ENCODE results near the gene IGFALS.
A peak's percentile ranks its signal among the peaks of the same experiment; 100 is the strongest.
"Not testable (repeated sequence)": the region's sequence is repeated elsewhere in the genome, so short reads cannot be mapped to it uniquely, and the experiment has no call there.

Gene IGFALS

DNA sequence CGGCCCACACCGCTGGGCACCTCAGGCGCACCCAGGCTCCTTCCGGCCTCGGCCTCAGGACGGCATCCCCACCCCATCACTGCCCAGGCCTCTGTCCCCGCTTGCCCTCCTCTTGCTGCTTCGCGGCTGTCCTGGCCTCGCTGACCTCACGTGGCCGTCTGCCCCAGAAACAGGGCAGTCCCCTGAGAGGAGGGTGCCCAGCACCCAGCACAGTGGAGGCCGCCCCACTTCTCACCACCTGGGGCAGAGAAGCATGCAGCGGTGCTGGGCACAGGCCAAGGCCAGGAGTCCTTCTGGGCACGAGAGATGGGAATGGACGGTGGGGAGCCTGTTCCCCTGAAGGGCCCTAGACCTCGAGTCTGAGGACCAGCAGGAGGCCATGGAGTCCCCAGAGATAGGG, 24.2 kb upstream of the IGFALS start:
- DNase-seq = no peak

DNA sequence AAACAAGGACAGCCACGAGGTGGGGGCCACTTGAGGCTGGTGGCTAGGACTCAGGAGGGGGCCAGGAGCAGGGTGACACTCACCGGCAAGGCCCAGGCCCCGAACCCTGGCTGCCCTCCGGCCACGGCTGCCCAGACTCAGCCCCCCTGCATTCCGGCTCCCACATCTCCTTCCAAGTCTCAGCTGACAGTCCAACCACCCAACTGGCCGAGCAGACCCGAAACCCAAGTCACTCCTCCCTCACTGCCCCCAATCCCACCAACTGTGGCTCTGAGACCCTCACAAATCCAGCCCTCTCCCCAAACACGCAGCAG, 23.7 kb upstream of the IGFALS start:
- no peak for DNase-seq

DNA sequence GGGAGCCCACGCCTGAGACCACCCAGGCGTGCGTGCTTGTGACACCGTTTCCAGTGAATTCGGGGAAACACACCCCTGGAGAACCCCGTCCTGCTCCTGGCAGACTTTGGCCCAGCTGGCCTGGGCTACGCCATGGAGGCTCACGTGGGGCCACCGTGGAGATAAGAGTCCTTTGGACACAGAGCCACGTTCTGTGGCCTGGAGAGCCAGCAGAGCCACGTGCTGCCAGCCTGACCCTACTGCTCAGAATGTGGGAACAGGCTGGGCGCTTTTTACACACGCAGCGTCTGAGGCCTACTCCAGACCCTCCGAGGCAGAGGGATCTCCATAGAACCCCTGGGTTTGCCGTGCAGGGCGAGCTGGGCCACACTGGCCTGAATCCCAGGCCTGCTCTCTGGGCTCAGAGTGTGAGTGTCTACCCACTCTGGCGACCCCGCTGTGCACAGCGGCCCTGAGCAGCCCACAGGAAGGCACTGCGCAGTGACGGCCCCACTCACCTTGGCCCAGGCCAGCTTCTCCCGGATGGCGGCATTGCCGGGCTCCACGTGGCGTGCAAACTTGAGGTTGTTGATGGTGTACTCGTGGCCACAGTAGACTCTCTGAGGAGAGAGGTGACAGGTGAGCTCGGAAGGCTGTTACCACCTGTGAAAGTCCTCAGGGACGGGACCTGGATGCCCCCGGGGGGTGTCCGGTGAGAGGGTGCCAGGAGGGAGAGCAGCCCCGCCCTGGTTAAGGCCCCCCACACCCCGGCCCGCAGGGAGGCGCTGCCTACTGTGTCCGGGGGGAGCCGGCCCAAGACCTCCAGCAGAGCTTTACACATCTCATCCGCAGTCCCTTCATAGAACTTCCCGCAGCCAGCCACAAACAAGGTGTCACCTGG, 23.1 kb upstream of the IGFALS start:
- no peak for DNase-seq

DNA sequence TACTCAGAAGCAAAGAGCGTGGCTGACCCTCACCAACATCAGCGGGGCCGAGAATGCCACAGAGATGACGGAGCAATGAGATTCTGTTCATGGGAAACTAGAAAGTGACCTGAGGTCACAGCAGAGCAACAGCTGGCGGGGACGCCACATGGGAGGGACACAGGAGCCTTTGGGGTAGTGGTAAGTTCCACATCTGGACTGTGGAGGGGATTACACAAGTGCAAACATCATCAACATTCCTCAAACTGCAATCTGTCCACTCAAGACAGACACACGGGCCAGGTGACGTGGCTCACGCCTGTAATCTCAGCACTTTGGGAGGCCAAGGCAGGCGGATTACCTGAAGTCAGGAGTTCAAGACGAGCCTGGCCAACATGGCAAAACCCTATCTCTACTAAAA, 22.0 kb upstream of the IGFALS start:
- no peak for DNase-seq

GRCh38 chr16:1812732-1813163, 19.2 kb upstream of the IGFALS start:
- peak; percentile 35 for DNase-seq

DNA sequence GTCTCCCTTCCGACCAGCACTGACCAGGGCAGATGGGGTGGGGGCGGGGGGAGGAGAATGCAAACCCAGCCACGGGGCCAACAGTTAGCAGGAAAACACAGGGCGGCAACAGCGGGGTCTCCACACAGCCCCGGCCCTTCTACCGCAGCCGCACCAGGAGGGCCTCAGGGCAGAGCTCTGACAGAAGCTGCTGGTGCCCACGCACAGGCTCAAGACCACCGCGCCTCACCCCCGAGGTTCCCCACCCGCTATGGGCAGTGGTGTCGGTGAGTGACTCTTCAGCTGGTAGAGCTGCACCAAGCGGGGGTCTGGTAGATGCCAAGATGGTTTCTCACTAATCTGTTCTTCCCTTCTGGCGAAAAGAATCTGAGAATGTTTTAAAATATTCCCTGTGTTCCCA, 17.0 kb upstream of the IGFALS start:
- DNase-seq = no peak

DNA sequence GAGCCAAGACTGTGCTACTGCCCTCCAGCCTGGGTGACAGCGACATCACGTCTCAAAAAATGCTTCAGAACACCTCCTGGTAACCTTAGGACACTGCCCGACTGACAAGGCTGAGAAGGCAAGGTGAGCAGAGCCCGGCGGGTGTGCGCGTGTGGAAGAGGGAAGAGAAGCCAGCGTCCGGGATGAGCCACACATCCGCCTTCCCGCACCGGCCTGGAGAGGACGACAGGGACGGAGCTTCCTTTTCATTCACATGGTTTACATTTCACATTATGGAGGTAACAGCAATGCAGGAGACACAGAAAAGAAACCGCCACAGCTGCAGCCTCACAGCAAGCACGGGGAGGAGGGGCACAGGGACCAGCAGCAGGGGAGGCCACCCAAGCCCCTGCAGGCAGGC, 16.6 kb upstream of the IGFALS start:
- no peak for DNase-seq

DNA sequence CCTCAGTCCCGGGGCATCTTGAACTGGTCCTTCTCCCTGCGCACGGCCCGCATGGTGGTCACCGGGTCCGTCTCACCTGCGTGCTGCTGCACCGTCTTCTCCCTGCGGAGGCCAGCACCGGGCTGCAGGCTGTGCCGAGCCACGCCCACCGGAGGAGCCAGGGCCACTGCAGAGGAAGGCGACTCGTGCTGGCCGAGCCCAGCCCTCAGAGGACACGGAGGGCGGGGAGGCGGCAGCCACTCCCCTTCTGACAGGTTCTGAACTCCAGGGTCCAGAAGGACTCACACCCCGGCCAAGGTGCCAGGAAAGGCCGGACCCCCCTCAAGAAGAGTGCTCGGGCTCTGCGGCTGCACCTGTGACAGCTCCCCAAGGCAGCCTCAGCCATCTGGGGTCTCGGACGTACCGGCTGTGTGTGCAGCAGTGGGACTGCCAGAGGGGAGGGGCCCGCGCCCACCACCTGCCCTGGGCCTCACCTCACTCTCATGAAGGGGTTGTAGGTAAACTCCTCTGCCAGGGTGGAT, 15.8 kb upstream of the IGFALS start:
- no peak for DNase-seq

GRCh38 chr16:1808691-1809090, 15.2 kb upstream of the IGFALS start:
- DNase-seq = no peak

- no peak for DNase-seq
Measured at GRCh38 chr16:1807626-1808025, 14.1 kb upstream of the IGFALS start.

- DNase-seq = no peak
Measured at GRCh38 chr16:1800701-1801100, 7.2 kb upstream of the IGFALS start.

DNA sequence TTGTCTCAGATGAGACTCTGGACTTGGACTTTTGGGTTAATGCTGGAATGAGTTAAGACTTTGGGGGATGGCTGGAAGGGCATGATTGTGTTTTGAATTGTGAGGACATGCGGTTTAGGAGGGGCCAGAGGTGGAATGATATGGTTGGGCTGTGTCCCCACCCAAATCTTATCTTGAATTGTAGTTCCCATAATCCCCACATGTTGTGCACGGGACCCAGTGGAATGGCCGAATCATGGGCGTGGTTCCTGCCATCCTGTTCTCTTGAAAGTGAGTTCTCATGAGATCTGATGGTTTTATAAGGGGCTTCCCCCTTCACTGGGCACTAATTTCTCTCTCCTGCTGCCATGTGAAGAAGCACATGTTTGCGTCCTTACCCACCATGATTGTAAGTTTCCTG, 5.8 kb upstream of the IGFALS start:
- DNase-seq = not testable (repeated sequence)

DNA sequence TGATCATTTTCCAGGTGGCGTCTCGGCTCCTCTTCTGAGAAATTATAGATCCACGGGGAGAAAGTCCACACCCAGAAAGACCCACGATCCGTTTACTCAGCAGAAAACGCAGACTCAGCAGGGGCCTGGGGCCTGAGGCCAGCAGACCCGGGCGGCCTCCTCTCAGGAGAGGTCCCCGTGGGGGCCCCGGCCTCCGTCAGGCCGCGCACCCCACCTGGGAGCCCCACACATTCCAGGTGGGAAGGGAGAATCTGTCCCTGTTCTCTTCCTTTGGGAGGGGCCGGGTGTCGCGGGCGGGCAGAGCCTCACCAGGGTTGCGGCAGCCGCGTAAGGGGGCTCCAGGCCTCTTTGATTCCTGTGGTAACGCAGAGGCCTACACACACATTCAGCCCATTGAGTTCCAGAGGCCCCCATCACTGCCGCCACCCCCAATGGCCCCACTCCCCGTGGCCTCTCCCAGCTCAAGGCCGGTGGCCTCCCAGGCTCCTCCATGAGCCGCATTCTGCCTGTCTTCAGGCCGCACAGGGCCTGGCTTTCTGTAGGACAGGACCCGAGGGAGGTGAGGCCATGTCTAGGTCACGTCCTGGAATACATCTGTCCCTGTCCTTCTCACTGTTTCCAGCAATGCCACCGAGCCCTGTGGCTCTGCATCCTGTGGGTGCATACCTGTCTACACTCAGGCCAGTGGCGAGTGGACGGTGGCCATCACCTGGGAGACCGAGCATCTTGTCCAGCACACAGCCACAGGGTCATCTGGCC, 1.6 kb upstream of the IGFALS start:
- DNase-seq = no peak

DNA sequence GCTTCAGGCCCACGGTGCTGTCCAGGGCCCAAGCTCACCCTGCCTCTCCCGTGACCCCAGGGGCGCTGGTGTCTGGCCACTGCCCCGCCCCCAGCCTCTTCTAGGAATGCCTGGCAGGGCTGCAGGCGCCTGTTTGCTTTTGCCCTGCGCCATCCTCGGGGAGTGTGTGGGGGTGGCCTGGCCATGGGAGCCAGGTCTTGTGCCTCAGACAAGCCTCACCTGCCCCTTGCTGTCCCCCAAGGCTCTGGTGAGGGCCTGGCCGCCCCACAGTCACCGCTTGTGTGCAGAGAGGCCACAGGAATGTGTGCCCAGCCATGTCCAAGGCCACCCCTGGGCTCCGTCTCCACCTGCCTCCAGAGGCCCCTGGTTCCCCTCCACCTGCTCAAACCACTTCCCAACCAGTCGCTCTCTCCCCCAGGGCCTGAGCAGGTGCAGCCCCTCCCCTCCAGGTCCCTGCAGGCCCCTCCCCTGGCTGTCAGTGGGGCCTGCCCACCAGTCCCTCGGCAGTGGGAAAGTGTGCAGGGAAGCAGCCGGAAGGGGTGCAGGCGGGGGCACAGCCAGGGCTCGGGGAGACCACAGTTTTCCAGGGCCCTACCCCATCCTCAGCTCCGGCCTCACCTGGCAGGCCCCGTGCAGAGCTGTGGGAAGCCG, 841 bp upstream of the IGFALS start:
- DNase-seq = no peak

- no peak for DNase-seq
Measured at GRCh38 chr16:1792836-1793577, 498 bp downstream of the IGFALS start.

GRCh38 chr16:1791943-1792812, 1.3 kb downstream of the IGFALS start:
- no peak for DNase-seq

DNA sequence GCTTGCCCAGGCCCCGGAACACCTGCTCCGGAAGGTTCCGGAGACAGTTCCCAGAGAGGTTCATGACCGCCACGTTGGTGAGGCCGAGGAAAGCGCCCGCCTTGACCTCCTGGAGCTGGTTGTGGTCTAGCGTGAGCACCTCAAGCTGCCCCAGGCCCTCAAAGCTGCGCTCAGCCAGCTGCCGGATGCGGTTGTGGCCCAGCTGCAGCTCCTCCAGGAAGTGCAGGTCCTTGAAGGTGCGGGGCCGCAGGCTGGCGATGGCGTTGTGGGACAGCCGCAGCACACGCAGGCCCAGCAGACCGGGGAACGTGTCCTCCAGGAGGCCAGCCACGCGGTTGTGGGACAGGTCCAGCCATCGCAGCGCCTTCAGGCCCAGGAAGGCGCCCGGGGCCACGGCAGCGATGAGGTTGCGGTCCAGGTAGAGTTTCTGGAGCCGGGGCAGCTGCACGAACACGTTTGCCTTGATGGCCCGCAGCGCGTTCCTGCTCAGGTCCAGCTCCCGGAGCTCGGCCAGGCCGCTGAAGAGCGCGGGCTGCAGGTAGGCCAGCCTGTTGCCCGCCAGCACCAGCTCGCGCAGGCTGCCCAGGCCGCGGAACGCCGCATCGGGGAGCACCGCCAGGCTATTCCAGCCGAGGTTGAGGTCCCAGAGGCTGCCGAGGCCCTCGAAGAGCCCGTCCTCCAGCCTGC, 2.1 kb downstream of the IGFALS start:
- no peak for DNase-seq

DNA sequence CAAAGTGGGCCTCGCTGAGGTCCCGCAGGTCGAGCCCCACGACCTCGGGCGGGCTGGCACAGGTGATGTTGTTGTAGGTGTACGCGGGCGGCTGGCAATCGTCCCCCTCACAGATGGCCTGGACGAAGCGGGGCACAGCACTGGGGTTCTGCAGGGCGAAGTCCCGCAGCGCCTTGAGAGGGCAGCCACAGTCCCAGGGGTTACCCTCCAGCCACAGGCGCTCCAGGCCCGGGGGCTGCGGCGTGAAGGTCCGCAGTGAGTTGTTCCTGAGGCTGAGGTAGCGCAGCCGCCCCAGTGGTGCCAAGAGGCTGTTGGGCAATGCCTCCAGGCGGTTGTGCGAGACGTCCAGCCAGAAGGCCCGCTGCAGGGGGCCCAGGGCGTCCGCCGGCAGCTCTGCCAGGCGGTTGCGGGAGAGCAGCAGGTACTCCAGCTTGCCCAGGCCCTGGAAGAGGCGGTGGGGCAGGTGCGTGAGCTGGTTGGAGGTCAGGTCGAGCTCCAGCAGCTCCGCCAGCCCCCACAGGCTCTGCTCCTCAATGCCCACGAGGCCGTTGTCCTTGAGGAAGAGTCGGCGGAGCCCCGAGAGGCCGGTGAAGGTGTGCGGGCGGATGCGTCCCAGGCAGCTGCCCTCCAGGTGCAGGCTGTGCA, 2.8 kb downstream of the IGFALS start:
- DNase-seq = no peak

- DNase-seq = no peak
Measured at GRCh38 chr16:1790261-1790610, 3.3 kb downstream of the IGFALS start.

GRCh38 chr16:1789643-1790045, 3.9 kb downstream of the IGFALS start:
- DNase-seq = no peak

- DNase-seq = no peak
Measured at GRCh38 chr16:1788708-1789100, 4.8 kb downstream of the IGFALS start.

Measured in amniotic stem cell (primary cell).